Upper lobe of left lung (tissue), 4 donors: ENCODE data around the gene ITGBL1.

ENCODE experiments used
- CTCF ChIP-seq, 6 experiments: fragments of 450-650 bp in 4 of 6; fragments of 200-600 bp in 2 of 6; sonication (generic) in 2 of 6; IDR thresholded peaks; one replicate each; pipeline ENCODE4 v1.5.1; 2016 to 2019; ENCODE audit warnings: antibody characterized with exemption in 6 of 6
- EP300 ChIP-seq, 4 donors: sonication (generic); formaldehyde crosslinking; IDR thresholded peaks; one replicate each; pipeline ENCODE4 v1.5.1; 2017; ENCODE audit warnings: antibody characterized with exemption in 4 of 4, control low read depth in 2 of 4
- POLR2A ChIP-seq, 4 donors: fragments of 450-650 bp; IDR thresholded peaks; one replicate each; pipeline ENCODE4 v1.5.1; 2016 to 2017; ENCODE audit warnings: antibody characterized with exemption in 4 of 4, mild to moderate bottlenecking in 2 of 4
- POLR2AphosphoS5 ChIP-seq, 2 donors: sonication (generic); formaldehyde crosslinking; IDR thresholded peaks; one replicate each; pipeline ENCODE4 v1.5.1; 2017; ENCODE audit warnings: antibody characterized with exemption in 2 of 2

DNA sequence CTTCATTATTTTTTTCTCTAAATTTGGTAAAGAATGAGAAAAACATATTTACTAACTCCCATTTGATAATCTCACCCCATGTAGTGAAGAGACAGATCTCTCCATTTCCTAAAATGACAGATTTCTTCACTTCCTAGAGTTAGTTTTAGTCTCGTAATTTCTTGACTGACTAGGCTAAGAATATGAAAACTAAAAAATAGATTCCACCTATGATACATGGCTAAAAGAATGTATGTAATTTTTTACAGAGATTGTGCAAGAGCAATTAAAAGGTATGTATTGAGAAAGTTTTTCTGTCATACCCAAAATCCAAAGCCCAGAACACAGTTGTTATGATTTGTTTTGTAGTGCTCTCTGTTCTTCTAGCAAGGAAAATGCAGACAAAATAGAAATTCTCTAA, 45.7 kb upstream of the ITGBL1 start:
- TF ChIP-seq POLR2A (IDR thresholded peaks at IDR 0.05): no peak
- TF ChIP-seq CTCF (IDR thresholded peaks at IDR 0.05): no peak
- no peak for TF ChIP-seq POLR2AphosphoS5 (IDR thresholded peaks at IDR 0.05)
- no peak for TF ChIP-seq EP300 (IDR thresholded peaks at IDR 0.05)
